Hepatocyte (in vitro differentiated cells): ENCODE measurements around the gene TNFSF9.

ENCODE experiments used
- CTCF ChIP-seq: fragments of 200-600 bp; sonication (generic); IDR thresholded peaks from 2 replicates; pipeline ENCODE4 v1.5.1; 2016; ENCODE audit warnings: antibody characterized with exemption, mild to moderate bottlenecking; ENCODE audit not compliant: poor library complexity
- EZH2 ChIP-seq: fragments of 200-600 bp; sonication (generic); IDR thresholded peaks from 2 replicates; pipeline ENCODE4 v1.6.1; 2016; ENCODE audit warnings: antibody characterized with exemption, mild to moderate bottlenecking, borderline replicate concordance

- TF ChIP-seq CTCF, result no peak
- TF ChIP-seq EZH2, result no peak
Measured at GRCh38 chr19:6543866-6544347, 13.1 kb downstream of the TNFSF9 start.
